Gastrocnemius medialis (tissue), 4 donors: ENCODE results near the gene ZNF511. TPM values are rescaled to one million over a fixed set of nuclear protein-coding genes. Genes with fewer than 3 reads are reported as not detected.

Experiments
- ATAC-seq, 2 donors: fragments of 150-250 bp; one replicate each; pipeline ENCODE4 v1.9.1; 2016
- DNase-seq, 2 donors: peaks; one replicate each; pipeline ENCODE4 v3.0.0-alpha.2; 2019
- H3K27ac ChIP-seq, 4 donors: fragments of 200-600 bp; sonication (generic); 1 replicate in 1 of 4; 2 replicates in 3 of 4; pipeline ENCODE4 v1.5.1; 2016 to 2018; ENCODE audit warnings: mild to moderate bottlenecking in 2 of 4, moderate library complexity in 1 of 4
- H3K27me3 ChIP-seq, 3 donors: fragments of 200-600 bp; sonication (generic) in 2 of 3; 1 replicate in 1 of 3; 2 replicates in 2 of 3; pipeline versions ENCODE4 v1.5.1 to v1.6.0; 2016 to 2019; ENCODE audit warnings: mild to moderate bottlenecking in 1 of 3, moderate library complexity in 1 of 3
- H3K36me3 ChIP-seq, 2 donors: fragments of 200-600 bp; sonication (generic) in 1 of 2; one replicate each; pipeline ENCODE4 v1.5.1; 2017 to 2018
- H3K4me1 ChIP-seq, 2 donors: fragments of 200-600 bp; sonication (generic) in 1 of 2; one replicate each; pipeline ENCODE4 v1.5.1; 2016 to 2017; ENCODE audit warnings: mild to moderate bottlenecking in 2 of 2
- H3K4me3 ChIP-seq, 4 donors: fragments of 200-600 bp; sonication (generic) in 3 of 4; 1 replicate in 1 of 4; 2 replicates in 3 of 4; pipeline ENCODE4 v1.5.1; 2016 to 2019; ENCODE audit warnings: mild to moderate bottlenecking in 2 of 4
- H3K9me3 ChIP-seq, 3 donors: fragments of 200-600 bp; sonication (generic) in 2 of 3; 1 replicate in 1 of 3; 2 replicates in 2 of 3; pipeline ENCODE4 v1.5.1; 2016 to 2019
- POLR2A ChIP-seq, 2 donors: fragments of 450-650 bp; IDR thresholded peaks; one replicate each; pipeline ENCODE4 v1.6.1; 2017; ENCODE audit warnings: antibody characterized with exemption in 2 of 2, mild to moderate bottlenecking in 2 of 2, moderate library complexity in 2 of 2
- in situ Hi-C, 4 donors: fragments of 200-750 bp; cut with MboI; loops; one replicate each; pipeline versions ENCODE4 v1.15.0 to v1.8.0; 2017; ENCODE audit warnings: low sequenced_read_pairs in 4 of 4
- intact Hi-C: fragments of 100-400 bp; cut with DNase I; formaldehyde crosslinking; loops from one replicate; pipeline ENCODE4 v1.15.1; 2023; ENCODE audit warnings: low total_unique reads
- total RNA-seq, 4 donors: library from RNA; depleted of rRNA; stranded (reverse); fragments of >200 nt; gene quantifications; one replicate each; pipeline versions ENCODE4 v1.1.0 to v1.2.3, GENCODE V29; 2016
- TF ChIP-seq, protein P1 (sequence below), 5 experiments: fragments of 450-650 bp in 3 of 5; fragments of 200-600 bp in 2 of 5; sonication (generic) in 2 of 5; IDR thresholded peaks in 4 of 5; conservative IDR thresholded peaks in 1 of 5; 1 replicate in 4 of 5; 2 replicates in 1 of 5; pipeline ENCODE4 v1.5.1; 2016 to 2019; ENCODE audit warnings: antibody characterized with exemption in 5 of 5, mild to moderate bottlenecking in 3 of 5, moderate library complexity in 3 of 5

The ZNF511 gene
- total RNA-seq, 4 donors from 2014 or later: 25.0 to 49.5 (median 41.9) TPM

DNA sequence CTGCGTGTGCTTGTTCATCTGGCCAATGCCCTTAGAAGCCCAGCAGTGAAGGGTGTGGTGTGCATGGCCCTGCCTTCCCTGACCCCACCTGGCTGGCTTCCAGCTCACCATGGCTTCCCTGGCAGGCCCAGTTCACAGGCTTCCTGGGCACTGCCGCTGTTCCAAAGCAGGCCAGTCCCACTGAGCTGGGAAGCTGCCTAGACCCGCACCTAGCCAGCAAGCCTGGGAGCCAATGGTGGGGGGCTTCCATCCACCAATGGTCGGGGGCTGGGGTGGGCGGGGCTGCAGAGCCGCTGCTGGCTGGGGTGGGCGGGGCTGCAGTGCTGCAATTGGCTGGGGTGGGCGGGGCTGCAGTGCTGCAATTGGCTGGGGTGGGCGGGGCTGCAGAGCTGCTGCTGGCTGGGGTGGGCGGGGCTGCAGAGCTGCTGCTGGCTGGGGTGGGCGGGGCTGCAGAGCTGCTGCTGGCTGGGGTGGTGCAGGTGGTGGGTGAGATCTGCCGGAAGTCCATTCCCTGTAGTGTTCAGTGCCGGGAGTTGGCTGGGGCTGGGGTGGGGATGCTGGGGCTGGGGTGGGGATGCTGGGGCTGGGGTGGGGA is 15.6 kb downstream of the ZNF511 start:
- Histone ChIP-seq H3K27ac (no peak overlapping the region), H3K27me3 (peaks cover 54 to 79% (median 55%) of the 10 kb centered on the region in 3 donors), H3K4me3 (peak overlapping the region in 1 of 4 donors; percentile 34), H3K4me1 (no peaks in the 10 kb centered on the region), H3K36me3 (no peaks in the 10 kb centered on the region), H3K9me3 (no peaks in the 10 kb centered on the region)
- TF ChIP-seq POLR2A (IDR thresholded peaks at IDR 0.05): no peak
- TF ChIP-seq, protein P1, sequence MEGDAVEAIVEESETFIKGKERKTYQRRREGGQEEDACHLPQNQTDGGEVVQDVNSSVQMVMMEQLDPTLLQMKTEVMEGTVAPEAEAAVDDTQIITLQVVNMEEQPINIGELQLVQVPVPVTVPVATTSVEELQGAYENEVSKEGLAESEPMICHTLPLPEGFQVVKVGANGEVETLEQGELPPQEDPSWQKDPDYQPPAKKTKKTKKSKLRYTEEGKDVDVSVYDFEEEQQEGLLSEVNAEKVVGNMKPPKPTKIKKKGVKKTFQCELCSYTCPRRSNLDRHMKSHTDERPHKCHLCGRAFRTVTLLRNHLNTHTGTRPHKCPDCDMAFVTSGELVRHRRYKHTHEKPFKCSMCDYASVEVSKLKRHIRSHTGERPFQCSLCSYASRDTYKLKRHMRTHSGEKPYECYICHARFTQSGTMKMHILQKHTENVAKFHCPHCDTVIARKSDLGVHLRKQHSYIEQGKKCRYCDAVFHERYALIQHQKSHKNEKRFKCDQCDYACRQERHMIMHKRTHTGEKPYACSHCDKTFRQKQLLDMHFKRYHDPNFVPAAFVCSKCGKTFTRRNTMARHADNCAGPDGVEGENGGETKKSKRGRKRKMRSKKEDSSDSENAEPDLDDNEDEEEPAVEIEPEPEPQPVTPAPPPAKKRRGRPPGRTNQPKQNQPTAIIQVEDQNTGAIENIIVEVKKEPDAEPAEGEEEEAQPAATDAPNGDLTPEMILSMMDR (IDR thresholded peaks at IDR 0.05 in 4 of 5, conservative IDR thresholded peaks at IDR 0.05 in 1 of 5): no peak
- peak in 1 of 2 donors; percentile 37 for DNase-seq
- in situ Hi-C loops (no loop called here), intact Hi-C loops (loop anchor here (10.0 kb wide), 1 partner anchor 201 kb away; the partner anchor contains the start of gene CYP2E1)
- ATAC-seq: no peak

DNA sequence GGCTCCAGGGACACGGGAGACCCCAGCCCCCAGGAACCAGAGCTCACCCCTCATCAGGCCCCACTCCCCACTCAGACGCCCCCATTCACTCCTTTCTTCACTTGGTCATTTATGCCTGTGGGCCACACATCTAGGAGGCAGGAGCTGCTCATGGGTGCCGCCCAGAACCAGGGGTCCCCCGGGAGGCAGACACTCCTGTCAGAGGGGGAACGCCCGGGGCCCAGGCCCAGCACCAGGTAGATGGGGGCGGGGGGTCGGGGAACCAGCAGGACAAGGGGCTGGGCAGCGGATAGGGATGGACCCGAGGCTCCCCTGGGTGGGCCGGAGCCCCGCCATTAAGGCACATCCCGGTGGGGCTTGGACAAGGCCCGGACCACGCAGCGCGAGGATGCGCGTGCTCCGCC is 16.1 kb downstream of the ZNF511 start:
- no peak for ATAC-seq

DNA sequence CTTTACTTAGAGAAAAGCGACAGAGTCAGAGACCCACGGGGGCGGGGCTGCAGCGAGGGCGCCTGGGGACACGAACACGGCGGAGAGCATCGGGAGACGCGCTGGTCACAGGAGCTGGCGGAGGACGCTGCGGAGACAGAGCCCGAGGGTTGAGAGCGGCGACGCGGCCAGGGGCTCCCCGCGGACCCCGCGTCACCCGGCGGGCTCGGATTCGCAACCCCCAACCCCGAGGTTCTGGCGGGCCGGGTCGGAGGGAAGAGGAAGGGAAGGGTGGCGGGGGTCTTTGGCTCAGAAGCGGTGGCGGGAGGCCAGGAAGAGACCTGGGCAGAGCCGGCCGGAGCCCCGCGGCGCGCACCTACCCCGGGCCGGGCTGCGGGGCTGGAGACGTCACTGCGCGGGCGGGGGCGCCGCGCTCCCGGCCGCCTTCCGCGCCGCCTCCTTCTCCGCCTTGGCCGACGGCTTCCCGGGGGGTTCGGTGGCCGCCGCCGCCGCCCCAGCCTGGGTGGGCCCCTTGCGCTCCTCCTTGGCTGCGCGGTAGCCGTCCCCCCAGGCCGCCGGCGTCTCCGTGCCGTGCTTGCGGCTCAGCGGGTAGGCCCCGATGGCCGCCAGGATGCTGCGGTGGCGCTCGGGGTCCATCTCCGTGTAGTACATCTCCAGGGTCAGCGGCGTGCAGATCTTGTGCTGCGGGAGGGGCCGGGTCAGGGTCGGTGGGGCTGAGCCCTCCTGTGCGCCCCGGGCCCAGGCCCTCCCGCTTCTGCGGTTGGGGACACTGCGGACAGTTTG is 16.9 kb downstream of the ZNF511 start:
- DNase-seq: no peak
- Histone ChIP-seq H3K27ac (no peak overlapping the region), H3K9me3 (no peaks in the 10 kb centered on the region), H3K36me3 (no peaks in the 10 kb centered on the region), H3K27me3 (peaks cover 52 to 74% (median 54%) of the 10 kb centered on the region in 3 donors), H3K4me1 (peaks cover 0 to 6% of the 10 kb centered on the region in 2 donors), H3K4me3 (peak overlapping the region in 3 of 4 donors; percentile 36 to 44 (median 41))
- in situ Hi-C loops (no loop called here), intact Hi-C loops (loop anchor here (10.0 kb wide), 1 partner anchor 199 kb away; the partner anchor contains the start of gene CYP2E1)
- no peak for ATAC-seq
- no peak for TF ChIP-seq POLR2A (IDR thresholded peaks at IDR 0.05)
- TF ChIP-seq, protein P1 (IDR thresholded peaks at IDR 0.05 in 4 of 5, conservative IDR thresholded peaks at IDR 0.05 in 1 of 5): no peak

More for the DNA sequence above, 16.1 kb downstream of the ZNF511 start:
- Histone ChIP-seq H3K36me3 (no peaks in the 10 kb centered on the region), H3K27me3 (peaks cover 54 to 77% (median 57%) of the 10 kb centered on the region in 3 donors), H3K9me3 (no peaks in the 10 kb centered on the region), H3K4me1 (peaks cover 0 to 4% of the 10 kb centered on the region in 2 donors), H3K27ac (no peak overlapping the region), H3K4me3 (peak overlapping the region in 2 of 4 donors; percentile 36 to 44)
- no peak for TF ChIP-seq POLR2A (IDR thresholded peaks at IDR 0.05)
- TF ChIP-seq, protein P1 (IDR thresholded peaks at IDR 0.05 in 4 of 5, conservative IDR thresholded peaks at IDR 0.05 in 1 of 5): no peak
- intact Hi-C loops (loop anchor here (10.0 kb wide), 1 partner anchor 200 kb away; the partner anchor contains the start of gene CYP2E1), in situ Hi-C loops (no loop called here)
- no peak for DNase-seq

DNA sequence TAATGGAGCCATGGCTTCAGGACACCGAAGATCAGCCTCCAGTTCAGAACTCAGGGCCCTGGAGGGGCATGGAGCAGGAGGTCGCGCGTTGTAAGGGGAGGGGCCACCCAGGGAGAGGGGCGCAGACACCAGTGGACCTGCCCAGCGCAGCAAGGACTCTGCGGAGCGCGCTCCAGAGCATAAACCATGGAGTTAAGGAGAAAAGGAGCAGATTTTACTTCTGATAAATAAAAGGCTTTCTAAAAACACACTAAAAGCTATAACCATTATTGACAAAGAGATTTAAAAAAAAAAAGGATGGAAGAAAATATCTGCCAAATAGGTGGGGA is 17.5 kb downstream of the ZNF511 start:
- ATAC-seq (no peak), DNase-seq (no peak)
- H3K27ac ChIP-seq: no peak overlapping the region
- H3K27me3 ChIP-seq: peaks cover 50 to 74% (median 56%) of the 10 kb centered on the region in 3 donors
- intact Hi-C loops (loop anchor here (10.0 kb wide), 1 partner anchor 199 kb away; the partner anchor contains the start of gene CYP2E1), in situ Hi-C loops (no loop called here)
- peaks cover 0 to 6% of the 10 kb centered on the region in 2 donors for H3K4me1 ChIP-seq
- no peaks in the 10 kb centered on the region for H3K9me3 ChIP-seq
- H3K4me3 ChIP-seq: peak overlapping the region in 3 of 4 donors; percentile 36 to 44 (median 41)
- TF ChIP-seq, protein P1 (IDR thresholded peaks at IDR 0.05 in 4 of 5, conservative IDR thresholded peaks at IDR 0.05 in 1 of 5): no peak
- TF ChIP-seq POLR2A (IDR thresholded peaks at IDR 0.05): no peak
- no peaks in the 10 kb centered on the region for H3K36me3 ChIP-seq
